IPS-NIHi7 (cell line): ENCODE results near the gene RHBDF1.

Source experiments
- DNase-seq: peaks from one replicate; pipeline ENCODE4 v3.0.0; 2012; ENCODE audit warnings: mixed read lengths; ENCODE audit errors: extremely low spot score

Gene RHBDF1

GRCh38 chr16:92431-93339, 20.3 kb upstream of the RHBDF1 start:
- DNase-seq = no peak

DNA sequence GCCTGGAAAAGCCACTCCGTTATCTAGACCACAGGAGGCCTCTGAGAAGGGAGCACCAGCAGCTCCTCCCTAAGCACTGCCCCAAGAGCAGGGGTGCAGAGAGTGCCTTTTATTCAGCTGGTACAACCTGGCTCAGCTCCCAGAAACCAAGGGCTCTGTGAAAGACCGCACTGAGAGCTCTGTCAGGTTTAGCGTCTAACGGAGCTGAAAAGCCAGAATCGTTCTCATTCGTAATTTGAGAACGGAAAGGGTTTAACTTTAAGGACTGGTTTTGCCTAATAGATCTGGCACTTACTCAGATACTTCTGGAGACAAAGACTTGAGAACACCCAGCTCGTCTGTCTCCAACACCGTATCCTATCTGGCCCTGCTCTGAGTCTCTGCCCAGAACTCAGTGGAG, 19.1 kb upstream of the RHBDF1 start:
- DNase-seq = no peak

DNA sequence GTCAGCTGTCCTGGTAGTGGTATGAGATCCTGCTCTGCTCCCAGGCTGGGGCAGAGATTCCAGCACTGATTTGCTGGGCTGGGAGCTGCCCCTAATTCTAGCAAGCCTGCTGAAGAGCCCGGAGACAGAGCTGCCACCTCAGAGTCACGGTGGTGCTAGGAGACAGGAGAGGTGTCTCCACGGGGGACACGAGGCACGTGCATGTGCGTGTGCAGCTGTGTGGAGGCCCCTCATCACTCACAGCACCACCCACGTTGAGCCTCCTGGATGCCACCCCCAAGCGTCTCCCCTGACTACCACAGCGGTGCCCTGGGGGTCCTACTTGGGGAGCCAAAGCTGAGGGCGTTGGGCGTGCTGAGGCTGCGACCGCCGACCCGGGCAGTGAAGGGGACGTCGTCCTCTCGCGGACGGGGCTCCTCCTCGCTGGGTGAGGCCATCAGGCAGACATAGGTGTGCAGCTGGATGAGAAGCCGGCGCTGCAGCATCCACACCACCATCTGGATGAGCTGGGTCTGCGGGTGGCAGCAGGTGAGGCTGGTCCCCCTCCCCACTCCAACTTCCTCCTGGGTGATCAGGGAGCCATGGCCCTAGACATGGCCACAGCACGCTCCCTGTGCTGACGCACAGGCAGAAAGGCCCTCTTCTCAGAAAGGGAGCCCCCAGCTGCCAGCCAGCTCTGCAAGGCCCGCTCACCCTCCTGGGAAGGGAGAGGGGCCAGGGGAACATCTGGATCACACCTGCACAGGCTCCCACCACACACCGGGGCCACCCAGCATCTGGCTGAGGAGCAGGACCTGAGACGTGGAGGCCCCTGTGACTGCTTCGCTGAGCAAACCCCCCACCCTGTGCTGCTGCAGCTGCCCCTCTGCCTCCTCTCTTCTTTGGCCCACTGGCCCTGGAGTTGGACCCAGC, 17.2 kb upstream of the RHBDF1 start:
- no peak for DNase-seq

DNA sequence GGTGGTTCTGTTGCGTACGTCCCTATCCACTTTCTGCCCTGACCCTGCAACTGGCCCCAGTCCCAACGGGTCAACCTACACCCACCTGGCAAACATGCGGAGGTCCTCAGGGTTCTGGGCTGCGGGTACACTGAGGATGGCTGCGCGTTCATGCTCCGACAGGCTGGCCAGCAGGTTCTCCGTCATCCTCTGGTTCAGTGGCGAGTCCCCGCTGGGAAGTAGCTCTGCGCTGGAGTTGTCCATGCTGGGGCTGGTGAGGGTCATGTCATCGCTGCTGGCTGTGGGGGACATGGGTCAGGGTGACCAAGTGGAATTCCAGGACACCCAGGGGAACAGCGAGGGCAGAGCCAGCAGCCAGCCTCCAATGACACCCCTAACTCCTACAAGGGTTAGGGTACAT, 16.2 kb upstream of the RHBDF1 start:
- no peak for DNase-seq

- DNase-seq = no peak
These were observed 14.1 kb upstream of the RHBDF1 start for GRCh38 chr16:86483-86952.

DNA sequence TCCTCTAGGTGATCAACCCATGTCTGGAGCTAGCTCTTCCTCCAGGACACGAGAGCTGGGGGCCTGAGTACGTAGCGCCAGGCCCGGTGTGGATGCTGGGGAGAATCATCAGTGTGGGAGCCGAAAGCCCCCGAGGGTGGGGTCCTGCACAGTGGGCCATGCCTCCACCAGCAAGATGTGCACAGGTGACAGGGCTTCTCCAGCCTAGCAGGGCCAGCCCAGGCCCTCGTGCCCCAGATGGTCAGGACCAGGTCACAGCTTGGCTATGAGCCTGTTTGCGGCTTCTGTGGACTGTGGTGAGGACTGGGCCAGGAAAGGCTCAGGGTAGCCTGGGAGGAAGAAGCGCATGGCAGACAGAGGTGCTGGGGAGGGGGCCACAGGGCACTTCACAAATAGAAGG, 13.4 kb upstream of the RHBDF1 start:
- no peak for DNase-seq

GRCh38 chr16:85407-85782, 13.0 kb upstream of the RHBDF1 start:
- no peak for DNase-seq

- DNase-seq = no peak
These were observed 12.4 kb upstream of the RHBDF1 start for GRCh38 chr16:84718-85406.

DNA sequence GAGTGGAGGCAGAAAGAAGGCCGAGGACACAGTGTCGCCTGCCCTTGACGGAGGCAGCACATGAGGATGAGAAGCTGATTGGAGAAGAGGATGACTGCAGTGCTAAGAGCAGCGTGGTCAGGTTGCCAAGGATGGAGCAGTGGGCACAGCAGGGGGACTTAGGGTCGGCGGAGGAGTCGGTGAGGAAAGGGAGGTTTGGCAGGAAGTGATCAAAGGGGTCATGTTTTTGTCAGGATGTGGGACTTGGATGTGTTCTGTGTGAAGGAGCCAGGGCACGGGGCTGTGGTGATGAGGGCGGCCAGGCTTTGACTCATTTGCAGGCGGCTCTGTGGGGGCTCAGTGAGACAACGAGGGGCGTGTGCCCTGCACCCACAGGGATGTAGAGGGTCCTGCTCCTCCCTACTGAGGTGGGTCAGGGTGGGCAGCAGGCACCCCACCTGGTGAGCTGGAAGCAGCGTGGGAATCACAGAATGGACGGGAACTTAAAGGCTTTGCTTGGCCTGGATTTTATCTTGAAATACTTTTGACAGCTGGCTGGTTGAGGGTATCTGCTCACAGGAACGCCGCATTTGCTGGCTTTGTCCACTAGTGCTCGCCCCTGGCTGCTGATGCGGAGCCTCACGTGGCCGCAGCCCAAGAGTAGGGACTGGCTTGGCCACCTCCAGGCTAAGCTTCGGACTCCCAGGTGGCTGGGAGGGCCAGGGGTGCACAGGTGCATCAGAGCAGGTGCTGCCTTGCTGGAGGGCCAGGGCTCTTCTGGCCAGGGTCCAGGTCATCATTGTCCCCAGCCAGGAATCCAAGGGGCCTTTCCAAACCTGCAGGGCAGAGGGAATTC, 11.6 kb upstream of the RHBDF1 start:
- no peak for DNase-seq

GRCh38 chr16:83060-83603, 10.7 kb upstream of the RHBDF1 start:
- no peak for DNase-seq

DNA sequence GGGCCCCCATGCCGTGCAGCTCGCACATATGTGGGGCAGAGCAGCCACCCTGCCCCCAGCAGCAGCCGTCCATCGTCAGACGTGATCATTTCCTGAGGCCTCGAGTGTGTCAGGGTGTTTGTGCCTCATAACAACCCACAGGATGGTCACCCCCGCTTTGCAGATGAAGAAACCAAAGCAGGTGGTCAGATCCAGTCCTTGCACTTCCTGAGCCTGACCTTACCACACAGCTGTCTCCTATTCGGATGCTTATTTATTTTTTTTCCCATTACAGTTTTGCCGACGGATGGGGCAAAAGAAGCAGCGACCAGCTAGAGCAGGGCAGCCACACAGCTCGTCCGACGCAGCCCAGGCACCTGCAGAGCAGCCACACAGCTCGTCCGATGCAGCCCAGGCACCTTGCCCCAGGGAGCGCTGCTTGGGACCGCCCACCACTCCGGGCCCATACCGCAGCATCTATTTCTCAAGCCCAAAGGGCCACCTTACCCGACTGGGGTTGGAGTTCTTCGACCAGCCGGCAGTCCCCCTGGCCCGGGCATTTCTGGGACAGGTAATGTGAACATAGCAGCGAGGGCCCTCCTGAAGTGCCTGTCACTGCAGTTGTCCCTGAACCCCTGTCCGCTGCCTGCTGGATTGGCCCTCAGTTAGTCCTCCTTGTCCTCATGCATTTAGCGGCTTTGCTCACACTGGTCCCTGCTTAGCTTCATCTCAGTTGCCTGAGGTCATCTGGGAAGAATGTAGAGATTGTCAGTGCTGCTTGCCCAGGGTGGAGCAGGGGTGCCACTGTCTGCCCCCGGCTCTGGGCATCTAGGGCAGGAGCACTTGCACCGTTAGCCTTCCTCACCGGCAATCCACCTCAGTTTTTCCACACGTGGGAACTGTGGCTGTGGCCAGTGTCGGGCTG, 7.0 kb upstream of the RHBDF1 start:
- no peak for DNase-seq

DNA sequence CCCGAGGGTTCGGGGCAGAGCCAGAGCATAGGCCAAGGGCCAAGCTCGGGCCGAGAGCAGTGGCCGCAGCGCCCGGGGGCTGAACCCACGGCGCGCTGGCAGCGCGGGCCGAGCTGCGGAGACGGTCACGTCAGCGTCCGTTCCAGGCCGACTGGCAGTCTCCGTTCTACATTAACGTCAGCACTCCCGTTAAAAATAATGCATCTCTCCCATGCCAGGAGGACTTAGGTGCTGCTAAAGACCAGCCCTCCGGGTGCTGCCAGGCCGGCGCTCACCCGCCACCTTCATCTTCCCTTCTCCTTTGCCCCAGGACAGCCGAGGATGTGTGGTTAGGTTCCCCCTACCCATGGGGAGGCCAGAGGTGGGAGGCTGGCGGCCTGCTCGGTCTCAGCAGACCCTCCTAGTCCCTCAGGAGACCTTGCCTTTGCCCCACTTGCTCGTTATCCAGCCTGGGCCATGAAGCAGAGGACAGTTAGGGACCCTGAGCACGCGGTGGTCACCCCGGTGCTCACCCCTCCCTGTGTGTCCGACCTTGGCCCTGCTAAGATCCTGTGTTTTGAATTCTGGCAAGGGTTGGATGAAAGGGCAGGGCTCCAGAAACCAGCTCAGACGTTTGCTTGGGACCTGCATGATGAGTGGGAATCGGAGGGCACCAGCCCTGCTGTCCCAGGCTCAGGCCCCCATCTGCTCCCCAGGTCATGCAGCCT, 6.2 kb upstream of the RHBDF1 start:
- no peak for DNase-seq

DNA sequence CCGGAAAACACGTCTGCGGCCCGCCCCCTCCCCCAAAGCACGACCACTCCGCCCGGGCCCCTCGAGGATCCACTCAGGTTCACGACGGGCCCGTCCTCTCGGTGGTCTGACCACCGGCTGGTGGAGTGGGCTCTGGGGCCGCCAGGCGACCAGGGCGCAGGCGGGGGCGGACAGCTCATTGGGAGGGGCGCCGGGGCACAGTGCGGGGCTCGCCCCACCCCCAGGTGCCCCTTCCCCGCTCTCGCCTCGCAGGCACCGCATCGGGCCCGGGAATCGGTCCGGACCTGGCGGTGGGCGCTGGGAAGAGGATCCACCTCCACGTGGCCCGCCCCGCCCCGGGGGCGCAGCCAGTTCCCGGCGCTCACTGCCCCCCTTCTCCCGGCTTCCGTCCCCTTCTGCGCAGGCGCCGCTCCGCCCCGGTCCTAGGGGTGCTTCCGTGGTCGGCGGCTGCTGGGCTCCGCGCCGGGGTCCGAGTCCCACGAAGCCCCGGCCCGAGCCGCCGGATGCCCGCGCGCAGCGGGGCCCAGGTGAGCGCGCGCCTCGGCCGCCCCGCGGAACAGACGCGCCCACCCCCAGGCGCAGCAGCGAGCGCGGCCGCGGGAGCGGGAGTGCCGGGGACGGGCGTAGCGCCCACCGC, 5.5 kb upstream of the RHBDF1 start, which contains the start of gene MPG:
TSS of gene MPG (plus strand) at position 419 of the 637 bp plus-strand sequence. CDS start at position 504, 85 bp downstream.
- DNase-seq = peak; percentile 95

DNA sequence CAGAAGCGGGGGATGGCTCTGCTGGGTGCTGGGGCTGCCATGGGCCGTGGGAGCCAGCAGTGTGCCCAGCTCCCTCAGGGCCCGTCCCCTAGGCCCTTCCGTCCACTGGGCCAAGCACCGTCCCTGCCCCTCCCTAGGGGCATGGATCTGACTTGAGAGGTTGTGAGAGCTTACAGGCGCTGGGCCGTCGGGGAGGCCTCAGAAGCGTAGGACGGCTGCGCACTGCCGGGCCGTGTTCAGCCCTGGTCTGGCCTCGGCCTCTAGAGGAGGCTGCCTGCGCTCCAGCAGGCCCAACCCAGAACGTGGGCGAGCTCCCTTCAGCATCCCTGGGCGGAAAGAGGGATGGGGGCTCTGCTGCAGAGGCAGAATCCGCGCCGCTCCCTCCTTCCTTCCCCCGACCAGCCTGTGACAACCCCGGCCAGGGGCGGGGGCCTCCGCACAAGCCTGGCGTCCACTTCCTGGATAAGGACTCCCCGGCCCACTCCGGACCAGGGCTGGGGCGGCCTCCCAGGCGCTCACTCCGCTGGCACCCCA, 4.9 kb upstream of the RHBDF1 start:
- peak; percentile 64 for DNase-seq

- no peak for DNase-seq
These were observed 4.3 kb upstream of the RHBDF1 start for GRCh38 chr16:76535-77272.

DNA sequence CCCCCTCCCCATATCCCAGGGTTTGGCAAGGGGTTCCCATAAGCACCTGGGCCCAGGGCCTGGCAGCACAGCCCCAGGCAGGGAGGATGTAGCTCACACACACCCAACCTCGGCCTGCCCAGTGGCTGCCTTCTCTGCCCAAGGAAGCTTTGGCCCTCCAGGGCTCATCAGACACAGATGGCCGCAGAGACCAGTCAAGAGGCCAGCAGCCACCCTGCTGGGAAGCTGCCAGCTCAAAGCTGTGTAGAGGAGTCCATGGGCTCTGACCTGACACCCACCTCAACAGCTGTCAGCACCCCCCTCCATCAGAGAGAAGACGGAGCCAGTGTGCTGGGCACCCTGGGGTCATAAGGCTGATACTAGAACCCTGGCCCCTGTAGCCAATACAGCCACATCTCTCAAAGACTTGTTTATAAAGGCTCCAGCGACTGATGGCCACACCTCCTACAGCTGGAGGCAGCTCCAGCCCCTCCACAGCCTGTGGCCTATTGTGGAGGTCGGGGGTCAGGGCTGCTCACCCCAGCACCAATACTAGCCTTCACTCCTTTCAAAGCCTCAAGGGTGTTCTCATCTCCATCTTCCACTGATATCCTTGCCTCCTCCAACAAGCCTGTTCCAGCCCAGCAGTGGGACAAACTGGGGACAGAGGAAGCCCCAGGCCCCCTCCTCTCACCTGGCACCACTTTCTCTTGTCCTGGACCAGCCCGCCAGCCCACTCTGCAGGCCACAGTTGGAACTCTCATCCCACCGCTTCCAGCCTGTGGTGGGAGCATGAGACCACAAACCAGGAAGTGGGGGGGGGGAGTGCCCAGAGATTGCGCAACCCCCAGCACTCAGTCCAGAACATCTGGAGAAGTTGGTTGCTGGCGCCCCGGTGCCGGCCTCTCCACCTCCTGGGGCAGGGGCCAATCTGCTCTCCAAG, 3.4 kb upstream of the RHBDF1 start:
- peak; percentile 65 for DNase-seq
